ENCODE results near the gene TMEM139.

TMEM139 gene

GRCh38 chr7:143292876-143293275 lies 8.1 kb downstream of the TMEM139 start:
- no peak overlapping the region for H3K27ac ChIP-seq
- peaks cover 2% of the 10 kb centered on the region for H3K9me3 ChIP-seq (ENCODE audit: severe bottlenecking)
- no peaks in the 10 kb centered on the region for H3K27me3 ChIP-seq (ENCODE audit: insufficient read depth, low read depth, severe bottlenecking)
- TF ChIP-seq CTCF (IDR thresholded peaks at IDR 0.05; ENCODE audit: low read depth, low read length), result no peak
- H3K4me3 ChIP-seq (ENCODE audit: low read depth, low read length), result no peak overlapping the region
- DNase-seq, result no peak
- H3K36me3 ChIP-seq, result peaks cover 82% of the 10 kb centered on the region

GRCh38 chr7:143295870-143296269 lies 11.1 kb downstream of the TMEM139 start:
- no peaks in the 10 kb centered on the region for H3K27me3 ChIP-seq (ENCODE audit: insufficient read depth, low read depth, severe bottlenecking)
- DNase-seq, result no peak
- H3K4me3 ChIP-seq (ENCODE audit: low read depth, low read length), result no peak overlapping the region
- H3K27ac ChIP-seq, result no peak overlapping the region
- H3K36me3 ChIP-seq, result peaks cover 93% of the 10 kb centered on the region
- no peak for TF ChIP-seq CTCF (IDR thresholded peaks at IDR 0.05; ENCODE audit: low read depth, low read length)
- H3K9me3 ChIP-seq (ENCODE audit: severe bottlenecking), result no peaks in the 10 kb centered on the region

- no peak for DNase-seq
- Histone ChIP-seq H3K36me3 (peaks cover 94% of the 10 kb centered on the region), H3K27ac (no peak overlapping the region), H3K27me3 (ENCODE audit: insufficient read depth, low read depth, severe bottlenecking) (no peaks in the 10 kb centered on the region), H3K4me3 (ENCODE audit: low read depth, low read length) (no peak overlapping the region), H3K9me3 (ENCODE audit: severe bottlenecking) (no peaks in the 10 kb centered on the region)
- TF ChIP-seq CTCF (IDR thresholded peaks at IDR 0.05; ENCODE audit: low read depth, low read length), result no peak
These were observed 11.9 kb downstream of the TMEM139 start for GRCh38 chr7:143296686-143297085.

GRCh38 chr7:143299346-143299745 lies 14.6 kb downstream of the TMEM139 start:
- Histone ChIP-seq H3K4me3 (ENCODE audit: low read depth, low read length) (no peak overlapping the region), H3K27ac (no peak overlapping the region), H3K36me3 (peaks cover 93% of the 10 kb centered on the region), H3K9me3 (ENCODE audit: severe bottlenecking) (no peaks in the 10 kb centered on the region), H3K27me3 (ENCODE audit: insufficient read depth, low read depth, severe bottlenecking) (no peaks in the 10 kb centered on the region)
- no peak for DNase-seq
- TF ChIP-seq CTCF (IDR thresholded peaks at IDR 0.05; ENCODE audit: low read depth, low read length), result no peak

GRCh38 chr7:143299840-143300239 lies 15.1 kb downstream of the TMEM139 start:
- Histone ChIP-seq H3K27me3 (ENCODE audit: insufficient read depth, low read depth, severe bottlenecking) (no peaks in the 10 kb centered on the region), H3K36me3 (peaks cover 93% of the 10 kb centered on the region), H3K9me3 (ENCODE audit: severe bottlenecking) (no peaks in the 10 kb centered on the region), H3K27ac (no peak overlapping the region), H3K4me3 (ENCODE audit: low read depth, low read length) (no peak overlapping the region)
- DNase-seq, result peak; percentile 58
- peak; percentile 85 for TF ChIP-seq CTCF (IDR thresholded peaks at IDR 0.05; ENCODE audit: low read depth, low read length)

Data from WERI-Rb-1 (cell line).